Gastroesophageal sphincter (tissue), 3 donors: ENCODE measurements around the gene LEKR1.

Experiments
- POLR2A ChIP-seq, 2 donors: fragments of 450-650 bp; IDR thresholded peaks; one replicate each; pipeline ENCODE4 v1.6.1; 2017; ENCODE audit warnings: antibody characterized with exemption in 2 of 2, mild to moderate bottlenecking in 2 of 2, moderate library complexity in 1 of 2
- POLR2AphosphoS5 ChIP-seq: sonication (generic); formaldehyde crosslinking; IDR thresholded peaks from one replicate; pipeline ENCODE4 v1.6.1; 2017; ENCODE audit warnings: antibody characterized with exemption
- TF ChIP-seq, protein P1 (sequence below), 4 experiments: fragments of 200-600 bp in 2 of 4; fragments of 450-650 bp in 2 of 4; sonication (generic) in 1 of 4; IDR thresholded peaks; one replicate each; pipeline ENCODE4 v1.5.1; 2017 to 2019; ENCODE audit warnings: antibody characterized with exemption in 4 of 4, mild to moderate bottlenecking in 2 of 4, moderate library complexity in 2 of 4

- TF ChIP-seq, protein P1, sequence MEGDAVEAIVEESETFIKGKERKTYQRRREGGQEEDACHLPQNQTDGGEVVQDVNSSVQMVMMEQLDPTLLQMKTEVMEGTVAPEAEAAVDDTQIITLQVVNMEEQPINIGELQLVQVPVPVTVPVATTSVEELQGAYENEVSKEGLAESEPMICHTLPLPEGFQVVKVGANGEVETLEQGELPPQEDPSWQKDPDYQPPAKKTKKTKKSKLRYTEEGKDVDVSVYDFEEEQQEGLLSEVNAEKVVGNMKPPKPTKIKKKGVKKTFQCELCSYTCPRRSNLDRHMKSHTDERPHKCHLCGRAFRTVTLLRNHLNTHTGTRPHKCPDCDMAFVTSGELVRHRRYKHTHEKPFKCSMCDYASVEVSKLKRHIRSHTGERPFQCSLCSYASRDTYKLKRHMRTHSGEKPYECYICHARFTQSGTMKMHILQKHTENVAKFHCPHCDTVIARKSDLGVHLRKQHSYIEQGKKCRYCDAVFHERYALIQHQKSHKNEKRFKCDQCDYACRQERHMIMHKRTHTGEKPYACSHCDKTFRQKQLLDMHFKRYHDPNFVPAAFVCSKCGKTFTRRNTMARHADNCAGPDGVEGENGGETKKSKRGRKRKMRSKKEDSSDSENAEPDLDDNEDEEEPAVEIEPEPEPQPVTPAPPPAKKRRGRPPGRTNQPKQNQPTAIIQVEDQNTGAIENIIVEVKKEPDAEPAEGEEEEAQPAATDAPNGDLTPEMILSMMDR (IDR thresholded peaks at IDR 0.05) = no peak
- no peak for TF ChIP-seq POLR2A (IDR thresholded peaks at IDR 0.05)
- no peak for TF ChIP-seq POLR2AphosphoS5
Measured at GRCh38 chr3:156840826-156841689, 14.9 kb downstream of the LEKR1 start.
